Smooth muscle cell (in vitro differentiated cells): ENCODE data around the gene UBL4B. TPM values are rescaled to one million over a fixed set of nuclear protein-coding genes. Genes with fewer than 3 reads are reported as not detected.

Source experiments
- DNase-seq: peaks from one replicate; lab custom pipeline; 2025; ENCODE audit not compliant: unreplicated experiment; lab: John Stamatoyannopoulos, UW
- H2AFZ ChIP-seq: fragments of 200-600 bp; sonication (generic); 2 replicates; pipeline ENCODE4 v1.6.0; 2016; ENCODE audit warnings: antibody characterized with exemption, low read depth, mild to moderate bottlenecking
- H3F3A ChIP-seq: fragments of 200-600 bp; sonication (generic); 2 replicates; pipeline ENCODE4 v1.6.0; 2017; ENCODE audit warnings: antibody characterized with exemption, low read depth
- H3K27ac ChIP-seq: fragments of 200-600 bp; sonication (generic); 2 replicates; pipeline ENCODE4 v1.5.1; 2016; ENCODE audit warnings: low read depth, mild to moderate bottlenecking
- H3K27me3 ChIP-seq: fragments of 200-600 bp; sonication (generic); 2 replicates; pipeline ENCODE4 v1.6.1; 2016; ENCODE audit warnings: low read depth, mild to moderate bottlenecking
- H3K36me3 ChIP-seq: fragments of 200-600 bp; sonication (generic); 2 replicates; pipeline ENCODE4 v1.5.1; 2016; ENCODE audit warnings: low read depth
- H3K4me1 ChIP-seq: fragments of 200-600 bp; sonication (generic); 2 replicates; pipeline ENCODE4 v1.5.1; 2016; ENCODE audit warnings: low read depth
- H3K4me2 ChIP-seq: fragments of 200-600 bp; sonication (generic); 2 replicates; pipeline ENCODE4 v1.6.0; 2016; ENCODE audit warnings: mild to moderate bottlenecking
- H3K4me3 ChIP-seq: fragments of 200-600 bp; sonication (generic); 2 replicates; pipeline ENCODE4 v1.5.1; 2016; ENCODE audit warnings: mild to moderate bottlenecking
- H3K79me2 ChIP-seq: fragments of 200-600 bp; sonication (generic); 2 replicates; pipeline ENCODE4 v1.6.0; 2016; ENCODE audit warnings: low read depth, mild to moderate bottlenecking
- H3K9ac ChIP-seq: fragments of 200-600 bp; sonication (generic); 2 replicates; pipeline ENCODE4 v1.6.0; 2016; ENCODE audit warnings: low read depth
- H3K9me3 ChIP-seq: fragments of 200-600 bp; sonication (generic); replicated peaks from 2 replicates; pipeline ENCODE4 v1.5.1; 2016; ENCODE audit warnings: low read depth
- H4K20me1 ChIP-seq: fragments of 200-600 bp; sonication (generic); 2 replicates; pipeline ENCODE4 v1.6.0; 2016; ENCODE audit warnings: low read depth
- CTCF ChIP-seq: fragments of 200-600 bp; sonication (generic); IDR thresholded peaks from 2 replicates; pipeline ENCODE4 v1.5.1; 2017; ENCODE audit warnings: borderline replicate concordance, mild to moderate bottlenecking, antibody characterized with exemption; ENCODE audit not compliant: insufficient read depth, poor library complexity, severe bottlenecking
- WGBS: methylation state at CpG from one replicate; pipeline ENCODE4 v1.1.7; 2016; ENCODE audit warnings: low lambda C conversion rate; 5-methylcytosine and 5-hydroxymethylcytosine counted together
- polyA plus RNA-seq: library from polyadenylated mRNA; unstranded; fragments of >200 nt; fragmentation: Nextera tagmentation; extraction: Ambion mirVana; gene quantifications from 2 replicates; pipeline ENCODE4 v1.2.1, GENCODE V29; 2016
- total RNA-seq: library from RNA; depleted of rRNA; stranded (reverse); fragments of >200 nt; gene quantifications from 2 replicates; pipeline ENCODE4 v1.2.3, GENCODE V29; 2014

UBL4B gene
- total and polyA plus RNA-seq, 2 experiments from 2014 or later = not detected

- no peaks in the 10 kb centered on the region for H3F3A ChIP-seq
- H3K4me2 ChIP-seq = peak overlapping the region; percentile 73
- H3K27me3 ChIP-seq = peaks cover 85% of the 10 kb centered on the region
- H3K9ac ChIP-seq = no peak overlapping the region
- H3K4me3 ChIP-seq = no peak overlapping the region
- no peak overlapping the region for H3K27ac ChIP-seq
- no peak for DNase-seq
- no peak for TF ChIP-seq CTCF
- no peaks in the 10 kb centered on the region for H3K79me2 ChIP-seq
- WGBS = 3% methylated on average over 61 of the region's 68 CpGs
- no peaks in the 10 kb centered on the region for H3K36me3 ChIP-seq
- H2AFZ ChIP-seq = no peak overlapping the region
- no peaks in the 10 kb centered on the region for H3K9me3 ChIP-seq
- peaks cover 17% of the 10 kb centered on the region for H3K4me1 ChIP-seq
- peaks cover 28% of the 10 kb centered on the region for H4K20me1 ChIP-seq
Measured at GRCh38 chr1:110068646-110069403, 43.4 kb upstream of the UBL4B start.

- Histone ChIP-seq H3K4me2 (peak overlapping the region; percentile 75), H2AFZ (no peak overlapping the region), H3K27me3 (peaks cover 93% of the 10 kb centered on the region), H3K4me3 (peak overlapping the region; percentile 18), H3K36me3 (no peaks in the 10 kb centered on the region), H3K9me3 (no peaks in the 10 kb centered on the region), H3K79me2 (no peaks in the 10 kb centered on the region), H4K20me1 (peaks cover 28% of the 10 kb centered on the region), H3F3A (no peaks in the 10 kb centered on the region), H3K4me1 (peaks cover 17% of the 10 kb centered on the region), H3K9ac (no peak overlapping the region), H3K27ac (no peak overlapping the region)
- WGBS = 9% methylated on average over 61 of the region's 64 CpGs
- no peak for TF ChIP-seq CTCF
- no peak for DNase-seq
Measured at GRCh38 chr1:110069404-110070281, 42.6 kb upstream of the UBL4B start.

GRCh38 chr1:110070282-110070669 is 42.0 kb upstream of the UBL4B start:
- 3% methylated on average over 38 of the region's 52 CpGs for WGBS

More at GRCh38 chr1:110070282-110070669, 42.0 kb upstream of the UBL4B start:
- Histone ChIP-seq H3K79me2 (no peaks in the 10 kb centered on the region), H3K9ac (no peak overlapping the region), H3F3A (no peaks in the 10 kb centered on the region), H3K4me1 (peaks cover 17% of the 10 kb centered on the region), H3K9me3 (no peaks in the 10 kb centered on the region), H4K20me1 (peaks cover 28% of the 10 kb centered on the region), H3K4me3 (peak overlapping the region; percentile 18), H3K27ac (no peak overlapping the region), H2AFZ (no peak overlapping the region), H3K36me3 (no peaks in the 10 kb centered on the region), H3K4me2 (peak overlapping the region; percentile 75), H3K27me3 (peaks cover 95% of the 10 kb centered on the region)
- TF ChIP-seq CTCF = no peak
- DNase-seq = no peak
